Testis (tissue), 2 donors: Measurements from ENCODE around the gene ATP12A.

Source experiments
- CTCF ChIP-seq, 3 experiments: fragments of 450-650 bp in 2 of 3; fragments of 200-600 bp in 1 of 3; sonication (generic) in 1 of 3; IDR thresholded peaks; one replicate each; pipeline ENCODE4 v1.5.1; 2016 to 2019; ENCODE audit warnings: antibody characterized with exemption in 3 of 3, mild to moderate bottlenecking in 2 of 3, moderate library complexity in 1 of 3
- POLR2A ChIP-seq: fragments of 450-650 bp; IDR thresholded peaks from one replicate; pipeline ENCODE4 v1.6.1; 2017; ENCODE audit warnings: antibody characterized with exemption, mild to moderate bottlenecking, moderate library complexity

- TF ChIP-seq CTCF (IDR thresholded peaks at IDR 0.05) (no peak), POLR2A (no peak)
Observed at GRCh38 chr13:24650161-24650560, 30.0 kb upstream of the ATP12A start.
